Esophagus muscularis mucosa (tissue), 4 donors: ENCODE results near the gene SPTBN2.

ENCODE experiments used
- EP300 ChIP-seq: sonication (generic); formaldehyde crosslinking; IDR thresholded peaks from one replicate; pipeline ENCODE4 v1.6.1; 2017; ENCODE audit warnings: antibody characterized with exemption
- POLR2AphosphoS5 ChIP-seq, 2 donors: sonication (generic); formaldehyde crosslinking; IDR thresholded peaks; one replicate each; pipeline ENCODE4 v1.6.1; 2017; ENCODE audit warnings: antibody characterized with exemption in 2 of 2
- TF ChIP-seq, protein P1 (sequence below), 3 experiments: fragments of 200-600 bp in 2 of 3; fragments of 450-650 bp in 1 of 3; sonication (generic) in 2 of 3; IDR thresholded peaks; one replicate each; pipeline ENCODE4 v1.5.1; 2017 to 2019; ENCODE audit warnings: antibody characterized with exemption in 3 of 3, mild to moderate bottlenecking in 2 of 3, moderate library complexity in 1 of 3

DNA sequence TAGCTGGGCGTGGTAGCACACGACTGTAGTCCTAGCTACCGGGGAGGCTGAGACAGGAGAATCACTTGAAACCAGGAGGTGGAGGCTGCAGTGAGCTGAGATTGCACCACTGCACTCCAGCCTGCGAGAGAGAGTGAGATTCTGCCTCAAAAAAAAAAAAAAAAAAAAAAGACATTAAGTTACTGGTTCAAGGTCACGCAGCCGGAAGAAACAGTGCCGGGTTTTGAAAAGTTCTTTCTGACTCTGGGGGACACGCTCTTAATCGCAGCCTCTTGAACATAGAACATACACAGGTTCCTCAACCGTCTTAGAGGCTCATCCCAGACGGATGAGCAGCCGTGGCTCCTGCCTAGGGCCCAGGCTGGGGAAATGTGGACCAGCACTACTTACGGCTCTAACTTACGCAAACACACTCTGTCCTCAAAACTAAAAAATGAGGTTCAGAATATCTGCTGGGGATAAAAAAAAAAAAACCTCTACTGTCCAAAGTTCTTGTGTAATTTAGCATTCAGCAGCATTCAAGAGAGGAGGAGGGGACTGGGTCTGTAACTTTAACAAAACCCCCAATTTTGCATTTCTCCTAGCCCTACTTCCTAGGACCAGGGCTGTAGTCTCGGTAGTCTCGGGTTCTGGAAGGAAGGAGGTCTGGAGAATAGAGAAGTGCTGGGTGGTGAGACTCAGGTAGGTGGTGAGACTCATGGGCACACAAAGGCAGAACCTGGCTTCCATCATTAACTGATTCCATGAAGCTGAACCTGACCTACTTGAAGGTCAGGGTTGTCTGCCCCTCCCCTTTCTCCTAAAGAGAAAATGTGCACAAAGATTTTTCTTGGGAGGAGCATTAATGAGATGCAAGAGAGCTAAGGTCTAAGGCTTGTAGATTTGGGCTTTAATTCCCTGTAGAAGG lies 6.0 kb downstream of the SPTBN2 start:
- TF ChIP-seq EP300 (no peak), POLR2AphosphoS5 (IDR thresholded peaks at IDR 0.05) (no peak)
- TF ChIP-seq, protein P1, sequence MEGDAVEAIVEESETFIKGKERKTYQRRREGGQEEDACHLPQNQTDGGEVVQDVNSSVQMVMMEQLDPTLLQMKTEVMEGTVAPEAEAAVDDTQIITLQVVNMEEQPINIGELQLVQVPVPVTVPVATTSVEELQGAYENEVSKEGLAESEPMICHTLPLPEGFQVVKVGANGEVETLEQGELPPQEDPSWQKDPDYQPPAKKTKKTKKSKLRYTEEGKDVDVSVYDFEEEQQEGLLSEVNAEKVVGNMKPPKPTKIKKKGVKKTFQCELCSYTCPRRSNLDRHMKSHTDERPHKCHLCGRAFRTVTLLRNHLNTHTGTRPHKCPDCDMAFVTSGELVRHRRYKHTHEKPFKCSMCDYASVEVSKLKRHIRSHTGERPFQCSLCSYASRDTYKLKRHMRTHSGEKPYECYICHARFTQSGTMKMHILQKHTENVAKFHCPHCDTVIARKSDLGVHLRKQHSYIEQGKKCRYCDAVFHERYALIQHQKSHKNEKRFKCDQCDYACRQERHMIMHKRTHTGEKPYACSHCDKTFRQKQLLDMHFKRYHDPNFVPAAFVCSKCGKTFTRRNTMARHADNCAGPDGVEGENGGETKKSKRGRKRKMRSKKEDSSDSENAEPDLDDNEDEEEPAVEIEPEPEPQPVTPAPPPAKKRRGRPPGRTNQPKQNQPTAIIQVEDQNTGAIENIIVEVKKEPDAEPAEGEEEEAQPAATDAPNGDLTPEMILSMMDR (IDR thresholded peaks at IDR 0.05), result no peak
